Activated CD8-positive, alpha-beta memory T cell treated with anti-CD3 and anti-CD28 coated beads, Interleukin-2, amount 50 U/mL, for 4 hours (primary cell): ENCODE data around the gene PAFAH1B1.
"Not testable (repeated sequence)": the region's sequence is repeated elsewhere in the genome, so short reads cannot be mapped to it uniquely, and the experiment has no call there.

Source experiments
- DNase-seq: peaks from one replicate; pipeline ENCODE4 v3.0.0-alpha.2; 2020

Gene PAFAH1B1

GRCh38 chr17:2636169-2636930 is 42.9 kb downstream of the PAFAH1B1 start:
- DNase-seq: no peak

- no peak for DNase-seq
Observed at GRCh38 chr17:2637422-2637821, 44.0 kb downstream of the PAFAH1B1 start.

GRCh38 chr17:2644971-2645370 is 51.5 kb downstream of the PAFAH1B1 start:
- DNase-seq: no peak

- no peak for DNase-seq
Observed at GRCh38 chr17:2647957-2648356, 54.5 kb downstream of the PAFAH1B1 start.

DNA sequence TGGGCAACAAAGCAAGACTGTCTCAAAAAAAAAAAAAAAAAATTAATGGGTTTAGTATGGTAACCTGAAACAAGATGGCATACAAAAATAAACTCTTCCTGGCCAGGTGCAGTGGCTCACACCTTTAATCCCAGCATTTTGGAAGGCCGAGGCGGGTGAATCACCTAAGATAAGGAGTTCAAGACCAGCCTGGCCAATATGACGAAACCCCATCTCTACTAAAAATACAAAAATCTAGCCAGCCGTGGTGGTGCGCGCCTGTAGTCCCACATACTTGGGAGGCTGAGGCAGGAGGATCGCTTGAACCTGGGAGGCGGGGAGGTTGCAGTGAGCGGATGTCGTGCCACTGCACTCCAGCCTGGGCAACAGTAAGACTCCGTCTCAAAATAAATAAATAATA is 55.7 kb downstream of the PAFAH1B1 start:
- DNase-seq: no peak

GRCh38 chr17:2652911-2653310 is 59.5 kb downstream of the PAFAH1B1 start:
- not testable (repeated sequence) for DNase-seq

DNA sequence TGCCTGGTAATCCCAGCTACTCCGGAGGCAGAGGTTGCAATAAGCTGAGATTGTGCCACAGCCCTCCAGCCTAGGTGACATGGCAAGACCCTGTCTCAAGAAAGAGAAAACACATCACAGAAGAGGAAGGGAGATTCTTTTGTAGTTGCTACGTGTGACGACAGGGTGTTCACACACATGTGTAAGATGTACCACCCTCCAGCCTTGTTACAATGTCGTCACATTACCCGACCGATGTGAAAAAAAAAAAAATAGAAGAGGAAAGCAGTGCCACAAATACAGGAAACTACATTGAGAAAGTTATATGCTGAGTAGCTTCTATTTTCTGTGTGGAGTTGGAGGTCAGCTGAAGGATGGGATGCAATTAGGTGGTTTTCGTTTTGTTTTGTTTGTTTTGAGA is 62.1 kb downstream of the PAFAH1B1 start:
- no peak for DNase-seq

GRCh38 chr17:2656283-2656682 is 62.8 kb downstream of the PAFAH1B1 start:
- DNase-seq: no peak

DNA sequence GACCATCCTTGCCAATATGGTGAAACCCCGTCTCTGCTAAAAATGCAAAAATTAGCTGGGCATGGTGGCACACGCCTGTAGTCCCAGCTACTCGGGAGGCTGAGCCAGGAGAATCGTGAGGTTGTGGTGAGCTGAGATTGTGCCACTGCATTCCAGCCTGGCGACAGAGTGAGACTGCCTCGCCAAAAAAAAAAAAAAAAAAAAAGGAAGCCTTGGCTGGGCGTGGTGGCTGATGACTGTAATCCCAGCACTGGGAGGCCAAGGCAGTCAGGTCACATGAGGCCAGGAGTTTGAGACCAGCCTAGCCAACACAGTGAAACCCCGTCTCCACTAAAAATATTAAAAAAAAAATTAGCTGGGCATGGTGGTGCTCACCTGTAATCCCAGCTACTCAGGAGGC is 65.9 kb downstream of the PAFAH1B1 start:
- DNase-seq: not testable (repeated sequence)

GRCh38 chr17:2660410-2660809 is 67.0 kb downstream of the PAFAH1B1 start:
- DNase-seq: not testable (repeated sequence)

DNA sequence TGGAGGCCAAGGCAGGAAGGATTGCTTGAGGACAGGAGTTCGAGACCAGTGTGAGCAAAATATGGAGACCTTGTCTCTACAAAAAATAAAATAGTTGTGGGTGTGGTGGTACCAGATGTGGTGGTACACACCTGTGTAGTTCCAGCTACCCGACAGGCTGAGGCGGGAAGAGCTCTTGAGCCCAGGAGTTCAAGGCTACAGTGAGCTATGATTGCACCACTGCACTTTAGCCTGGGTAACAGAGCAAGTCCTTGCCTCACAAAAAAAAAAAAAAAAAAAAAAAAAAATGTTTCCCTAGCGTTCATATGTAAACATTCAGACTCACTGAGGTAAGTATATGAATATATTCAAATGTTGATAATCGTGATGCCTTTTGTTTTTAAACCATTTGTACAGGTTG is 78.6 kb downstream of the PAFAH1B1 start:
- no peak for DNase-seq

DNA sequence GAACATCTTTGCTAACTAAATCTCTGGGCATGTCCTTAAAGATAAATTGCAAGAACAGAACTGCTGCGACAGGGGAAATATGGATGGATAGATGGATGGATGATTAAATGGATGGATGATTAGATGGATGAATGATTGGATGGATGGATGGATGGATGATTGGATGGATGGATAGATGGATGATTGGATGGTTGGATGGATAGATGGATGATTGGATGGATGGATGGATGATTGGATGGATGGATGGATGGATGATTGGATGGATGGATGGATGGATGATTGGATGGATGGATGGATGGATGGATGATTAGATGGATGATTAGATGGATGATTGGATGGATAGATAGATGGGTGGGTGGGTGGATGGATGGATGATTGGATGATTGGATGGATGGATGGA is 85.8 kb downstream of the PAFAH1B1 start:
- not testable (repeated sequence) for DNase-seq

DNA sequence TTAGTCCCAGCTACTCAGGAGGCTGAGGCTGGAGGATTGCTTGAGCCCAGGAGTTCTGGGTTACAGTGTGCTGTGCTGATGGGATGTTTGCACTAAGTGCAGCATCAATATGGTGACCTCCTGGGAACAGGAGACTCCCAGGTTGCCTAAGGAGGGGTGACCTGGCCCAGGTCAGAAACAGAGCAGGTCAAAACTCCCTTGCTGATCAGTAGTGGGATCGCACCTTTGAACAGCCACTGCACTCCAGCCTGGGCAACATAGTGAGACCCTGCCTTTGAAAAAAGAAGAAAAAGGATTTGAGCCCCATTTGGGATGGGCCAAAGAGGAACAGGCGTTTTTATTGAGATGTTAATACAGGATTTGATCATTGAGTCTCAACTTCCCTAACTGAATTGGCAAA is 87.5 kb downstream of the PAFAH1B1 start:
- DNase-seq: no peak

GRCh38 chr17:2681650-2682049 is 88.2 kb downstream of the PAFAH1B1 start:
- no peak for DNase-seq

GRCh38 chr17:2682176-2682938 is 88.9 kb downstream of the PAFAH1B1 start:
- no peak for DNase-seq

DNA sequence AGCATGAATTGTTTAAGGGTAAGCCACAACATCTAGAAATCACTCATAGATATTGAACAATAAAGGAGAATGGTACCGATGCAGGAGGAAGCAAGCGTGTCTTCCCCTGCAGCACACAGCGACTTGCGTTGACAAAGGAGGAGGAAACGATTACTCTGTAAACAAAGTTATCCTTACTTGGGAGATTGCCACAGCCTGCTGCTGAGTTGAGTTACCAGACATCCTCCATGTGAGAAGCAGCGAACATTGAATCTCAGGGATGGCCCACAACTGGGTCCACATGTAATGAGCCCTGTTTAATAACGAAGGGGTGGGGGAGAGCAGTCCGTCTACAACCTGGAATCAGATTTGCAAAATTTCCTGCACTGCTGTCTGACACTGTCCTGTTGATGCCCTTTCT is 90.5 kb downstream of the PAFAH1B1 start:
- DNase-seq: no peak

DNA sequence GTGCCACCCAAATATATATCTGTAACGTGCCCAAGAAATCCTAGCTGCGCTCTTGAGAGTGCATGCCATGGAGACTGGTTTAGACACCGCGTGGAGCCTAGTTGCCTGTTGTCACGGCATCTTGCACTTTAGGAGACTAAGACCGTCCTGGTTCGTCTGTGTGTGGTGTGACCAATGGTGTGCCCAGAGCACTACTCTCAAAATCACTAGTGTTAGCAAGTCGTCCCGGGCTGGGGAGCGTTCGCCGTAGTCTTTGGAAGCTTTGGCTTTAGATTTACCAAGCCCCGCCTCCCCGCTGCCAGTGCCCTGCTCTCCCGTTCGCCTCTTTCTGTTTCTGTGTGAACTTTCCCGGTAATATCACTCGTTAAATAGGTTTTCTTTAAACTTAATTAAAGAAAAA is 91.1 kb downstream of the PAFAH1B1 start:
- DNase-seq: no peak

- no peak for DNase-seq
Observed at GRCh38 chr17:2685696-2686095, 92.2 kb downstream of the PAFAH1B1 start.

- no peak for DNase-seq
Observed at GRCh38 chr17:2687074-2687418, 93.6 kb downstream of the PAFAH1B1 start.

GRCh38 chr17:2688351-2689342 is 95.2 kb downstream of the PAFAH1B1 start:
- DNase-seq: peak; percentile 16

- peak; percentile 29 for DNase-seq
Observed at GRCh38 chr17:2689411-2690164, 96.1 kb downstream of the PAFAH1B1 start.
